Stimulated activated CD4-positive, alpha-beta T cell treated with anti-CD3 and anti-CD28 coated beads, Interleukin-15, amount 100 ng/mL, for 48 hours (primary cell): Measurements from ENCODE around the gene GLS.

ENCODE experiments used
- DNase-seq, 2 donors: peaks; one replicate each; pipeline ENCODE4 v3.0.0-alpha.2; 2020; ENCODE audit warnings: low read depth in 2 of 2

The GLS gene

GRCh38 chr2:190972846-190973245, 92.2 kb downstream of the GLS start:
- DNase-seq, result no peak

GRCh38 chr2:190973262-190973661, 92.6 kb downstream of the GLS start:
- no peak for DNase-seq

DNA sequence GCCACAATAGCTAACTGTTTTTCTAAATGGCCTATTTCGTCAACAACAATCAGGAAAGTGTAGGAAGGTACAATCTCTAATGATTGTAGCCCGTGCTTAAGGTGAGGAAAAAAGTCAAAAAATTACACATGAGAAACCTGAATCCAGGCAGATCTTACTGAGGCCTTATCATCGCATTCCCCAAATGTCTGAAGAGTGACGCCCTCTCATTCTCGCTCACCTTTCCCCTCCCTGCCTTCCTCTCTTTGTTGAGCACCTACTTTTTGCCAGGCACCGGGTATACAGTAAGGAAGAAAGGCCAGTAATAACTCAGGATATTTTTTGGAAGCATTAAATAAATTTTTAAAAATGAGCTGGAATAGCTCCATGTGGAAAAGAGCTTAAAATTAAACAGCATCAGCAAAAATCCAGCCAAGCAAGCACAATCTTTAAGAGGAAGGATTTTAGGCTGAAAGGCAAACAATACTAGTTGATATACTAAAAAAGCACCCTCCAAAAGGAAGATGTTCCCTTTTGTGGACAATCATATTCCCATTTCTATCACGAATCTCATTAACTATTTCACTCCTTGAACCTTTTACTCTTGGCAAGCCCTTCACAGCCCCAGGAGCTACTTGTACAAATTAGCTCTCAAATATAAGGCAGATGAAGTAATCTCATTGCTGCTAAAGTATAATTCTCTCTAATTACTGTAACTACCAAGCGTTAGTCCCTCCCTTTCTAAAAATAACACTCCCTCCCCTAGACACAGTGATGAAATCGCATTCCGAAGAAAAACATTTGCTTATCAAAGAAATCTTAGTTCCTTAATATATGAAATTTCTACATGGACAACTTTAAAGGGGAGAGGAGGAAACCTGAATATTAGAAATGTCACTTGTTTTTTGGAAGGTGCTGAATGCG, 93.4 kb downstream of the GLS start:
- no peak for DNase-seq

DNA sequence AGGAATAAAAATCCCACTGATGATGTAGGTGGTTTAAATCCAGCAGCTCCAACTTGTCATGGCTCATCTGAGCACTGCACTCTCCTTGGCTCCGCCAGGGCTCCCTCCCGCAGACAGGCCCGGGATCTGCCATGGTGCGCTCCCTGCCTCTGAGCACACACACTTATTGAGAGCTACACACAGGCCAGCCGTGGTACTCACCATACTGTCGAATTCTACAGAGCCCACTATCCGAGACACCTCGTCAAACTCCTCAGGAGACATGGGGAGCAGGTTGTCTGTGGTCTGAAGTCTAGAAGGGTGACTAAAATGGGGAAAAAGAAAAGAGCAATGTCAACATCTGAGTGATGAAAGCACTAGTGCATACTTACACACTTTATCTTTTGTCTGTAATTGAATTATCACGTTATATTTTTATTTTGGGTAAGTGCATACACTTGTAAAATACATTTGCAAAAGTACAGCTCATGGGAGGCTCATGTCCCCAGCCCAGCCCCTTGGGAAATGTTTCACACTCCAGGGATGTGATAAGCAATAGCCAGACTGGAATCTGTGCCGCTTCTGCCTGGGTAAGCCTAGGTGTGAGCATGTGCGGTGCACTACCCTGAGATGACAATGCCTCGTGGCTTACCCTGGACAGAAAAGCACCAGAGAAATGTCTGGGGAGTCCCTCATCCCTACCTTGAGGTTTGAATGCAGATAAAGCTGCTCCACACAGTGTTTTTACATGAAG, 94.2 kb downstream of the GLS start:
- no peak for DNase-seq

- DNase-seq, result no peak
Measured at GRCh38 chr2:190976521-190976920, 95.9 kb downstream of the GLS start.

- DNase-seq, result no peak
Measured at GRCh38 chr2:190977505-190977904, 96.9 kb downstream of the GLS start.

GRCh38 chr2:190978389-190979053, 97.9 kb downstream of the GLS start:
- DNase-seq, result no peak

DNA sequence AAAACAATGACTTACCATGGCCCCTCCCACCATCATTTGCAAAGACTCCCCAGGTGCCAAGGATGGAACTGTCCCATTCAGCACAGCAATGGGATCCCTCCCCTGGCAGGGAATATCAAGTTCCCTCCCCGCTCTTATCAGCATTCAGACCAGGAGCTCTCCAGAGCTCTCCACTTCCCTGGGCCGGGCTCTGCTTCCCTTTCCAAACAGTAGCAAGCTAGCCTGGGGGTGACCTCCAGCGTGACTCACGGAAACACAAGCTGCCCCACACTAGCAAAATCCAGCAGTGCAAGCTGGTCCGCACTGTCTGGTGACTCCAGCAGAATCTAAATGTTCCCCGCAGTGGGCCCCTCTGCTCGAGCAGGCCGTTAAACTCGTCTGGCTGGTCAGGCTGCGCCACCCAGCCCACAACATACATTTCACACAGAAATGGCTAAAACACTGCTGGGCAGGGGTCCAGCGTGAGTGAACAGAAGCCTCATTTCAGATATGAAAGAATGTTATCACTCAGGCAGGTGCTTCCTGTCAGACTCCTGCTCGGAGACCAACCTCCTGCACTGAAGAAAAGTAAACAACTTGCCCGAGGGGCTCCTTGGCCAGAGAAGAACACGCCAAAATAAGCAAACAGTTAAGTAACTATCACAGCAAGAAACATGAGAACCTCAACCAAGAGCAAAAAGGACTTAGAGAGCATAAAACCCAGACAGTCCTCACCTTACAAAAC, 99.4 kb downstream of the GLS start:
- no peak for DNase-seq

DNA sequence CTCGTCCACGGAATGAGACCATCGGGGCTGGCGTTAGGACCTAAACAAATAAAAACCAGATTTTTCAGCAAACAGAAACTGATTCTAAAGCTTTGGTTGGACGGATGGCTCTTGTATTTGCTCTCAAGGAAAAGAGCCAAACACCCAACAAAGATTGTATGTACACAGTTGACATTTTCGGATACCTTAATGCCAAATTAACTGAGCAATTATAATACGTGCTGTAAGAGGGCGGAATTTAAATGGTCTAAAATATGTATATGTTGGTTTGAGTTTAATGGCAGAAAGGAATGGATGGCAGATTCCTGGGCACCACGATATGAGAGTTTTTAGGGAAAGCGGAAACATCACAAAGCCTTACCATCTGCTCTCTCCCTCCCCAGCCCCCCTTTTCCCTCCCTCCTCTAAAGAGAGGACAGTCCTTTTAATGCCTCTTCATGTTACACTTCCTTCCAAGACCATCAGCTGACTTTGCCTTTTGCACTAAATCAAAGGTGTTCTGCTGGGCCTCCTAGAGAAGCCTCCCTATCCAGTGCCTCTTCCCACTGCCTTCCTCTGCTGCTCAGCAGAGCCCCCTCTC, 100.1 kb downstream of the GLS start:
- no peak for DNase-seq

DNA sequence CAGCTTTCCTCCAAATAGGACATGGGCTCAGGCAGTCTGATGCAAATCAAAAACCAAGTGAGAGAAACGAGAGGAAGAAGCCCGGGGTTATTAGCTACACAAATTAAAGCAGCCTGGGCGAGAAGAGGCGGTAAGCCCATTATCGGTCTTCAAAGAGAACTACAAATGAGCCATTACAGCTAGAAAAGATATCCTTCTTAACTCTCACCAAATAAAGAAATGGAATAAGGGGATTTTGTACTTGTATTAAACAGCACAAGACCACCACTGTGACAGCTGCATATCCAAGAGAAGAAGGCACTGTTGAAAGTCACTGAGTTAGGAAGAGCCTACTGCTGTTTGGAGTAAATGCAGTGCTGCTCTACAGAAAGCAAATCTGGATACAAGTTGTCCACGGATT, 100.7 kb downstream of the GLS start:
- DNase-seq, result no peak

DNA sequence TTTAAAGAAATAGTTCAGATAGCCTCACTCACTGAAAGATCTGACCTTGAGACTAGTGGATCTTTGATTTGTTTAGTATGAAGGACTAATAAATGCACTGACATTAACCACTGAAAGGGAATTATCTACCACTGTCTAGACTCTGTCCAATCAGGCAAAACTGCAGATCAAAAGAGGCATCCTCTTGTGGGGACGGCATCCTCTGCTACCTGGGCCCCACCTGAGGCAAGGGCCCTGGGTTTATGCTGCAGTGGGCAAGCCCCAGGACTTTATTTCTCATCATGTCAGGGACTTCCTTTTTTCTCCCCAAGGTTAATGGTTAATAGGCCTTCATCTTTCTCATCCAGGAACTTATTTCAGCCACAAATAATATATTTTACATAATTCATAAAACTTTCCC, 101.1 kb downstream of the GLS start:
- DNase-seq, result no peak

DNA sequence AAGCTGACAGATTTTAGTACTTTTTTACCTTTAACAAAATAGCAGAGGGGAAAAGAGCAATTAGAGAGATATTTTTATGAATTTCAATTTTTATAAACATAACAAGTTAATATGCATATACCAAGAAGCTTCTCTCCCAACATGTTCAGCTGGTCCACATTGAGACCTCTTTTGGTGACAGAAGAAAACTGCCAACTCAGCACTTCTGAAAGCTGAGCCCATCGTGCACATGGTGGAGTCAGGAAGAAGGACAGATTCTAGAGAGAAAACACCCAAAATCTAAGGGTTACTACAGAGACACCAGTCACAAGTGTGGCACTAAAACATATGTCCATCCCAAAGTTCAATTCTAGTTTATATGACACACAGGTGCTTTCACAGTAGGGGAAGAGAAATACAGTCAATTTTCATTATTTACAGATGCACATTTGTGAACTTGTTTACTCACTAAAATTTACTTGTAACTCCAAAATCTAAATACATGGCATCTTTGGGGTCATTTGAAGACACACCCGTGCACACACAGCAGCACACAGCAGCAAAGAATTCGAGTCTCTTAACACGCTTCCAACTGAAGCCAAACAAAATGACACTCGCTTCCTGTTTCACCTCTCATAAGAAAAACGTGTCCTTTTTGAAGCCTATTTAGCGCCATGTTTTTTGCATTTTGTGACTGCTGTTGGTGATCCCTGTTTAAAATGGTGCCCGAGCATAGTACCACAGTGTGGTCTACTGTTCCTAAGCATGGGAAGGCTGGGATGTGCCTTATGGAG, 101.8 kb downstream of the GLS start:
- DNase-seq, result no peak

DNA sequence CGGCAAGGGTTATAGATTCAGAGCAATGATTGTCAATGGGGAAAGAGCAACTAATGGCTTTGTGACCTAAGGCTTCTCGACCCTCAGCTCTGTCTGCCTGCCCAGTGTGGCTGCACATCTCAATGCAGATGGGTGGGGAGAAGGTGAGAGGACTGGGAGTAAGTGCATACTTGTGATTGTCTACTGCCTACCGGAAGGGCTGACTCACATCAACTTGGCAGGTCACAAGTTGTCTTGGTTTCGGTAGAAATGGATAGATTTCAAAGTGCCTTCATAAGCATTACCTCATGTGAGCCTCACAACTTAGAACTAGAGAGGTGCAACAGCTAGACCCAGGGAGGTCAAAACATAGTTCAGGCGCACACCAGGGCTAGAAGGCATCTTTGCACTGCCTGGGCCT, 104.0 kb downstream of the GLS start:
- DNase-seq, result peak in 1 of 2 donors; percentile 17

DNA sequence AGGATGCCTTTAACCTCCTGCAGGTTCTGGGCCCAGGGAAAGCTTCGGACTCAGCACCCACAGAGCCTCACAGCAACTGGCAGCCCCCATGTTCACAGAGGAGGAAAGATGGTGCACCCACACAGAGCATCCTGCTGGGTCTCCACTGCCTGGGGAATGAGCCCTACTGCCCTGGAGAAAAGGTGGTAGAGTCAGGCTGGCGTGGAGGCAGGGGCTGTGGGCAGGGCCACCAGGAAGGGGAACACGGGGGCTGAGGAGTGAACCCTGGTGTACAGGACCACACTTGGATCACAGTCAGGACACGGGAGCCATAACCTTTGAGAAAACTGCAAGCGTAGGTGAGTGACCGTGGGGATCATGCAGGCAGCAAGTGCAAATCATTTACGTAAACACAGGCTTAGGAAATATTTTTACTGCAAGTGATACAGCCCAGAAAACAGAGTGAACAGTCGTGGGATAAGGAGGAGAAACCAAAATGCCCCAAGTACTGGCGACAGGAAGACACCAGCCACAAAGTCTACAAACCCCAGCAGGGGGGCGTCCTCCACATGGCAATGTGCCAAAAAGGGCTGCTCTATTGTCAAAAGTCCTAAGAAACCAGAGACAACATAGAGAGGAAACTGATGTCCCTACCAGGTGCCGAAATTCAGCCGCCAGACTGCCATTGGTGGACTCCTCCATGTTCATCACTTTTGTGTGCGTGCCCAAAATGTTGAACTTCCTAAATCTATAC, 105.8 kb downstream of the GLS start:
- no peak for DNase-seq

DNA sequence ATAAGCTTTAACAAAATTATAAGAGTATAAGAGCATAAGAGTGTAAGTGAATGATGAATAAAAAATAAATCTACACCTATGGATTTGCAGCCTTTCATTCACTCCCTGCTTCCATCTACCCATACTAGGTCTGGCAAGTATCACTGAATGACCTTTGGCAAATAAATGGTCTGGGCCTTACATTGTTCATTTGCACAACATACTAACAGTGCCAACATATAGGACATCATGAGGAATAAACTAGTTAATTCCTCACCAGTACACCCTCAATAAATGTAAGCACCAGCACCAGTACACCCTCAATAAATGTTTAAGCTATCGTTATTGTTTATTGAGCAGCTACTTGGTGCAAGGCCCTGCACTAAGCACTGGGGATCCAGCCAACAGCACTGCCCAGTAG, 106.5 kb downstream of the GLS start:
- DNase-seq, result no peak

DNA sequence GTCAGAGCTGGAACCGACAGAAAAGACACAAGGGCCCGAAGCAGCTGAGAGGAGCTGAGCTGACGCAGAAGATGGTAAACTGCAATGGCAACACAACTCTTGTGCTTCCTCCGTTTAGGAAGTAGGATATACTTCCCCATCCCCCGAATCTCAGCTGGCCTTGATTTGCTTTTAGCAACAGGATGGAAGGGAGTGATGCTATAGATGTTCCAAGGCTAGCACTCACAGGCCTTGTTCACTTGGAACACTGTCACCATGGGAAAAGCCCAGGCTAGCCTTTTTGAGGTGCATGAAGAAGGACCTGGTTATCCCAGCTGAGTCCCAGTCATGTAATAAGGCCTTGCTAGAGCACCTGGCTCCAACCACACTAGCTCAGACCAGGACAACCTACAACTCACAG, 107.3 kb downstream of the GLS start:
- DNase-seq, result no peak

- no peak for DNase-seq
Measured at GRCh38 chr2:190988910-190989309, 108.3 kb downstream of the GLS start.

- DNase-seq, result no peak
Measured at GRCh38 chr2:190990132-190990531, 109.5 kb downstream of the GLS start.

GRCh38 chr2:190993292-190993643, 112.6 kb downstream of the GLS start:
- no peak for DNase-seq

DNA sequence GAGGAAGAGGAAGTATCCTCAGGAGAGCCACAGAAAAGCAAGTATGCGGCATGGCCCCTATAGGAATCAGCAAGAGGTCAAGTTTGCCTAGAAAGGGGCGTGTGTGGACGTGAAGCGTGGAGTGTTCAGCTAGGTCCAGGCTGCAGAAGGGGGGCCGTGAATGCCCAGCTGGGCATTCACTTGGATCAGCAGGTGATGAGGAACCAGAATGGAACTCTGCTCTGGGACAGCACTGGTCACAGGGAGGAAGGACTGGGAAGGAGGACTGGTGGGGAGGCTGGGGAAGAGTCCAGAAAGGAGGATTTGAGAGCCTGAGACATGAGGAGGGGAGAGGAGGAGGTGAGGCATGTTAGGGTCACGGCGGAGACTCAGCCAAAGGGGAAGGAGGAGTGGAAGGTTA, 113.5 kb downstream of the GLS start:
- no peak for DNase-seq
